HepG2 (cell line): ENCODE results near the gene GRIP1. TPM values are rescaled to one million over a fixed set of nuclear protein-coding genes. Genes with fewer than 3 reads are reported as not detected.

Experiments used
- ATAC-seq: fragments of 200-7000 bp; cut with Tn5 transposase; 3 replicates; pipeline ENCODE4 v1.9.1; 2020; ENCODE audit warnings: mild to moderate bottlenecking, moderate library complexity
- BruUV-seq: library from RNA; stranded (reverse); fragments of 400-500 nt; replicated peaks from 2 replicates; lab custom pipeline; 2021; lab: Mats Ljungman, UMichigan
- CTCF ChIA-PET: fragments of 300-600 bp; formaldehyde crosslinking; extraction: SDS; loops from one replicate; lab custom pipeline; 2021; ENCODE audit warnings: low total read pairs, inconsistent platforms, low intra/inter-chr PET ratio; lab: Yijun Ruan, JAX
- POLR2A ChIA-PET: fragments of 350-600 bp; sonication (Branson Sonifier 250); formaldehyde crosslinking; loops from one replicate; lab custom pipeline; 2020; ENCODE audit warnings: antibody characterized with exemption, inconsistent platforms; lab: Yijun Ruan, JAX
- DNase-seq: peaks from one replicate; pipeline ENCODE4 v3.0.0-alpha.2; 2015; ENCODE audit warnings: low spot score
- FAIRE-seq: peaks from 3 replicates; lab custom pipeline; 2011; peaks lifted over from hg19 to GRCh38; lab: Jason Lieb, UNC
- H2AFZ ChIP-seq: one replicate; pipeline ENCODE4 v1.6.1; 2011; ENCODE audit warnings: low read length, inconsistent platforms
- H3K27ac ChIP-seq: fragments of 300-600 bp; 3 replicates; pipeline ENCODE4 v1.8.0; 2011; ENCODE audit warnings: mixed run types, mild to moderate bottlenecking, mixed read lengths, low read length, inconsistent platforms; ENCODE audit not compliant: insufficient read depth; ENCODE audit errors: extremely low read length
- H3K27me3 ChIP-seq, 2 experiments: fragments of 200-600 bp in 1 of 2; 2 replicates in 1 of 2; 3 replicates in 1 of 2; pipeline versions ENCODE4 v1.6.0 to v1.8.0; 2011; ENCODE audit warnings: low read length in 2 of 2, mild to moderate bottlenecking in 2 of 2, moderate library complexity in 2 of 2, inconsistent platforms in 1 of 2; ENCODE audit not compliant: insufficient read depth in 2 of 2, control insufficient read depth in 1 of 2
- H3K36me3 ChIP-seq, 2 experiments: fragments of 200-600 bp in 1 of 2; replicated peaks in 1 of 2; 2 replicates in 1 of 2; 3 replicates in 1 of 2; pipeline versions ENCODE4 v1.5.1 to v1.8.0; 2011; ENCODE audit warnings: low read length in 2 of 2, inconsistent platforms in 1 of 2; ENCODE audit not compliant: insufficient read depth in 2 of 2, control insufficient read depth in 1 of 2
- H3K4me1 ChIP-seq: 2 replicates; pipeline ENCODE4 v1.5.1; 2012; ENCODE audit warnings: low read length, inconsistent platforms; ENCODE audit not compliant: insufficient read depth
- H3K4me2 ChIP-seq: 2 replicates; pipeline ENCODE4 v1.6.0; 2011; ENCODE audit warnings: low read depth, low read length, inconsistent platforms
- H3K4me3 ChIP-seq, 3 experiments: fragments of 200-600 bp in 1 of 3; sonication (generic), shearing (Covaris generic) in 1 of 3; replicated peaks in 1 of 3; 2 replicates each; pipeline ENCODE4 v1.5.1; 2011 to 2016; ENCODE audit warnings: low read length in 3 of 3, inconsistent platforms in 2 of 3, low read depth in 2 of 3, mild to moderate bottlenecking in 2 of 3, control low read depth in 1 of 3, mixed read lengths in 1 of 3; ENCODE audit not compliant: insufficient read depth in 1 of 3
- H3K79me2 ChIP-seq: one replicate; pipeline ENCODE4 v1.6.1; 2011; ENCODE audit warnings: low read length, inconsistent platforms; ENCODE audit not compliant: insufficient read depth
- H3K9ac ChIP-seq: 2 replicates; pipeline ENCODE4 v1.6.0; 2011; ENCODE audit warnings: mild to moderate bottlenecking, low read depth, low read length, inconsistent platforms; ENCODE audit not compliant: insufficient read depth
- H3K9me3 ChIP-seq: 2 replicates; pipeline ENCODE4 v1.5.1; 2012; ENCODE audit warnings: mild to moderate bottlenecking, low read length
- H4K20me1 ChIP-seq: 2 replicates; pipeline ENCODE4 v1.6.0; 2011; ENCODE audit warnings: inconsistent platforms, mild to moderate bottlenecking, low read length, moderate library complexity; ENCODE audit not compliant: insufficient read depth
- CBX1 ChIP-seq: IDR thresholded peaks from one replicate; pipeline ENCODE4 v1.6.1; 2016; ENCODE audit warnings: antibody characterized with exemption, low read depth
- ESRRA ChIP-seq: sonication (generic); formaldehyde crosslinking; IDR thresholded peaks from 2 replicates; pipeline ENCODE4 v1.5.1; 2020; ENCODE audit warnings: mild to moderate bottlenecking, low read depth, missing genetic modification reagents
- FUBP1 ChIP-seq: sonication (generic); formaldehyde crosslinking; IDR thresholded peaks from 2 replicates; pipeline ENCODE4 v1.5.1; 2020; ENCODE audit warnings: missing genetic modification reagents, mild to moderate bottlenecking, borderline replicate concordance
- HOXD1 ChIP-seq: sonication (generic); formaldehyde crosslinking; IDR thresholded peaks from 2 replicates; pipeline ENCODE4 v1.5.0; 2020; ENCODE audit warnings: missing genetic modification reagents
- MTF2 ChIP-seq: sonication (generic); formaldehyde crosslinking; IDR thresholded peaks from 2 replicates; pipeline ENCODE4 v1.5.0; 2020; ENCODE audit warnings: missing genetic modification reagents, borderline replicate concordance
- MXD1 ChIP-seq: sonication (generic); formaldehyde crosslinking; IDR thresholded peaks from 2 replicates; pipeline ENCODE4 v1.4.0; 2020; ENCODE audit warnings: mild to moderate bottlenecking, missing genetic modification reagents
- TARDBP ChIP-seq: sonication (generic); formaldehyde crosslinking; IDR thresholded peaks from 2 replicates; pipeline ENCODE4 v1.8.0; 2022; ENCODE audit warnings: mild to moderate bottlenecking, missing genetic modification reagents
- UBTF ChIP-seq: sonication (generic); formaldehyde crosslinking; IDR thresholded peaks from 2 replicates; pipeline ENCODE4 v1.4.0; 2020; ENCODE audit warnings: mild to moderate bottlenecking, missing genetic modification reagents
- ZBTB2 ChIP-seq: sonication (generic); formaldehyde crosslinking; IDR thresholded peaks from 2 replicates; pipeline ENCODE4 v1.8.0; 2022; ENCODE audit warnings: low read depth, missing genetic modification reagents
- ZNF143 ChIP-seq: sonication (generic); formaldehyde crosslinking; IDR thresholded peaks from 2 replicates; pipeline ENCODE4 v1.4.0; 2020; ENCODE audit warnings: missing genetic modification reagents
- ZNF205 ChIP-seq: IDR thresholded peaks from 2 replicates; pipeline ENCODE4 v1.6.1; 2018; ENCODE audit warnings: missing biosample characterization, missing genetic modification reagents
- ZNF275 ChIP-seq: sonication (generic); formaldehyde crosslinking; IDR thresholded peaks from 2 replicates; pipeline ENCODE4 v1.8.0; 2022; ENCODE audit warnings: missing genetic modification reagents, mild to moderate bottlenecking, inconsistent platforms, borderline replicate concordance
- ZNF558 ChIP-seq: sonication (generic); formaldehyde crosslinking; IDR thresholded peaks from 2 replicates; pipeline ENCODE4 v1.9.0; 2022; ENCODE audit warnings: mild to moderate bottlenecking, missing genetic modification reagents, borderline replicate concordance
- ZNF879 ChIP-seq: sonication (generic); formaldehyde crosslinking; IDR thresholded peaks from 2 replicates; pipeline ENCODE4 v1.8.1; 2023; ENCODE audit warnings: missing genetic modification reagents
- WGBS: methylation state at CpG from one replicate; pipeline ENCODE4 v1.1.6; 2017; ENCODE audit warnings: low lambda C conversion rate; 5-methylcytosine and 5-hydroxymethylcytosine counted together
- in situ Hi-C: cut with HindIII; loops from 2 replicates; pipeline ENCODE4 v1.10.0; 2017; ENCODE audit warnings: low pct_unique_long_range_greater_than_20kb; ENCODE audit not compliant: extremely low pct_ligation_motif_present
- intact Hi-C: fragments of 100-400 bp; cut with micrococcal nuclease; formaldehyde crosslinking; loops from one replicate; pipeline ENCODE4 v1.10.0; 2022; ENCODE audit not compliant: unreplicated experiment
- polyA plus RNA-seq, 8 experiments: library from polyadenylated mRNA; depleted of rRNA in 3 of 8; stranded (reverse) in 7 of 8; unstranded in 1 of 8; fragments of >200 nt; fragmentation: Illumina TruSeq in 4 of 8; extraction: Trizol in 4 of 8; gene quantifications; 2 replicates each; pipeline versions ENCODE4 v1.2.1 to v1.2.3, GENCODE V29; 2011 to 2016; ENCODE audit warnings: low read depth in 4 of 8, missing spikeins in 1 of 8, mixed read lengths in 1 of 8; ENCODE audit not compliant: insufficient read depth in 1 of 8
- total RNA-seq, 5 experiments: library from RNA; depleted of rRNA; stranded (reverse); fragments of >200 nt; fragmentation: Illumina TruSeq; extraction: Trizol; gene quantifications; 2 replicates each; pipeline ENCODE4 v1.2.3, GENCODE V29; 2016; ENCODE audit warnings: low read depth in 1 of 5

The GRIP1 gene
- total and polyA plus RNA-seq, 2 of the 13 experiments (the other 11 are each of a cell fraction or from before 2014, with no cell fraction given) = not detected

- Histone ChIP-seq H3K4me3 (no peak overlapping the region), H4K20me1 (no peaks in the 10 kb centered on the region), H2AFZ (no peak overlapping the region), H3K9ac (no peak overlapping the region), H3K9me3 (no peaks in the 10 kb centered on the region), H3K79me2 (no peaks in the 10 kb centered on the region), H3K4me2 (no peak overlapping the region), H3K27me3 (no peaks in the 10 kb centered on the region), H3K4me1 (no peaks in the 10 kb centered on the region), H3K27ac (no peak overlapping the region)
- FAIRE-seq = no peak
- BruUV-seq = no TSS peak
- CTCF ChIA-PET = no interaction called here
- 2% methylated on average over 2 of the region's 2 CpGs for WGBS
- intact Hi-C loops (no loop called here), in situ Hi-C loops (no loop called here)
- TF ChIP-seq TARDBP = no peak
- no peak for TF ChIP-seq ZNF879 (CRISPR knock-in tag)
- no peak for TF ChIP-seq ZNF143 (CRISPR knock-in tag)
- TF ChIP-seq MTF2 = no peak
- TF ChIP-seq ZBTB2 (CRISPR knock-in tag) = no peak
- TF ChIP-seq ESRRA = no peak
- no peak for TF ChIP-seq CBX1
- TF ChIP-seq HOXD1 (CRISPR knock-in tag) = no peak
- TF ChIP-seq ZNF205 (CRISPR knock-in tag) = no peak
- no peak for TF ChIP-seq FUBP1
- TF ChIP-seq ZNF275 (CRISPR knock-in tag) = no peak
- no peak for TF ChIP-seq UBTF (CRISPR knock-in tag)
- no peak for TF ChIP-seq ZNF558 (CRISPR knock-in tag)
- no peak for TF ChIP-seq MXD1 (CRISPR knock-in tag)
- TF ChIP-seq, all 625 proteins: peak for 0
- no peak for DNase-seq
- ATAC-seq = no peak
- H3K36me3 ChIP-seq = no peaks in the 10 kb centered on the region
- POLR2A ChIA-PET = no interaction called here
Measured at GRCh38 chr12:66596199-66596598, 82.7 kb downstream of the GRIP1 start.
